ENCODE results near the gene EFCAB6.

Gene EFCAB6

GRCh38 chr22:43847376-43848289 lies 35.5 kb upstream of the EFCAB6 start:
- DNase-seq: no peak

GRCh38 chr22:43846966-43847365 lies 34.9 kb upstream of the EFCAB6 start:
- no peak for DNase-seq

- DNase-seq: no peak
Measured at GRCh38 chr22:43845981-43846380, 33.9 kb upstream of the EFCAB6 start.

GRCh38 chr22:43844560-43845545 lies 32.7 kb upstream of the EFCAB6 start:
- no peak for DNase-seq

GRCh38 chr22:43843783-43844530 lies 31.9 kb upstream of the EFCAB6 start:
- DNase-seq: no peak

GRCh38 chr22:43841742-43842141 lies 29.6 kb upstream of the EFCAB6 start:
- DNase-seq: no peak

GRCh38 chr22:43840851-43841250 lies 28.7 kb upstream of the EFCAB6 start:
- no peak for DNase-seq

GRCh38 chr22:43840431-43840830 lies 28.3 kb upstream of the EFCAB6 start:
- DNase-seq: no peak

GRCh38 chr22:43839781-43840180 lies 27.7 kb upstream of the EFCAB6 start:
- no peak for DNase-seq

GRCh38 chr22:43838571-43839307 lies 26.6 kb upstream of the EFCAB6 start:
- no peak for DNase-seq

- no peak for DNase-seq
Measured at GRCh38 chr22:43838161-43838560, 26.1 kb upstream of the EFCAB6 start.

GRCh38 chr22:43837666-43838065 lies 25.6 kb upstream of the EFCAB6 start:
- DNase-seq: no peak

GRCh38 chr22:43835736-43836135 lies 23.6 kb upstream of the EFCAB6 start:
- DNase-seq: no peak

GRCh38 chr22:43835166-43835565 lies 23.1 kb upstream of the EFCAB6 start:
- no peak for DNase-seq

- DNase-seq: no peak
Measured at GRCh38 chr22:43833286-43834240, 21.5 kb upstream of the EFCAB6 start.

GRCh38 chr22:43832393-43833265 lies 20.5 kb upstream of the EFCAB6 start:
- DNase-seq: no peak

- no peak for DNase-seq
Measured at GRCh38 chr22:43831561-43832392, 19.7 kb upstream of the EFCAB6 start.

GRCh38 chr22:43830931-43831560 lies 18.9 kb upstream of the EFCAB6 start:
- DNase-seq: no peak
